Liver (tissue), 3 donors: Measurements from ENCODE around the gene AHDC1.

Experiments used
- FOXA1 ChIP-seq: IDR thresholded peaks from 2 replicates; pipeline ENCODE4 v1.6.1; 2016; ENCODE audit warnings: antibody characterized with exemption
- GABPA ChIP-seq, 2 donors: IDR thresholded peaks in 1 of 2; conservative IDR thresholded peaks in 1 of 2; 2 replicates each; pipeline ENCODE4 v1.6.1; 2016; ENCODE audit warnings: antibody characterized with exemption in 2 of 2, mild to moderate bottlenecking in 1 of 2, moderate library complexity in 1 of 2
- JUND ChIP-seq, 2 donors: IDR thresholded peaks; 2 replicates each; pipeline ENCODE4 v1.6.1; 2016; ENCODE audit warnings: antibody characterized with exemption in 2 of 2
- RAD21 ChIP-seq, 2 donors: IDR thresholded peaks; 2 replicates each; pipeline ENCODE4 v1.6.1; 2016; ENCODE audit warnings: antibody characterized with exemption in 2 of 2, mild to moderate bottlenecking in 2 of 2
- RXRA ChIP-seq, 2 donors: IDR thresholded peaks; 2 replicates each; pipeline ENCODE4 v1.6.1; 2017 to 2018; ENCODE audit warnings: antibody characterized with exemption in 2 of 2, mild to moderate bottlenecking in 1 of 2
- SP1 ChIP-seq: IDR thresholded peaks from 2 replicates; pipeline ENCODE4 v1.6.1; 2018; ENCODE audit warnings: antibody characterized with exemption, mild to moderate bottlenecking
- TAF1 ChIP-seq: conservative IDR thresholded peaks from 2 replicates; pipeline ENCODE4 v1.6.1; 2016; ENCODE audit warnings: antibody characterized with exemption, mild to moderate bottlenecking
- YY1 ChIP-seq: IDR thresholded peaks from 2 replicates; pipeline ENCODE4 v1.6.1; 2016; ENCODE audit warnings: antibody characterized with exemption, mild to moderate bottlenecking
- TF ChIP-seq, protein P1 (sequence below): fragments of 150-350 bp; IDR thresholded peaks from 2 replicates; pipeline ENCODE4 v1.5.1; 2017; ENCODE audit warnings: improper control_type of control experiment, low read depth, low read length; ENCODE audit not compliant: missing input control
- TF ChIP-seq, protein P2 (sequence below): IDR thresholded peaks from 2 replicates; pipeline ENCODE4 v1.6.1; 2016; ENCODE audit warnings: antibody characterized with exemption, mild to moderate bottlenecking
- TF ChIP-seq, protein P3 (sequence below): IDR thresholded peaks from 2 replicates; pipeline ENCODE4 v1.6.1; 2016; ENCODE audit warnings: antibody characterized with exemption
- TF ChIP-seq, protein P4 (sequence below): IDR thresholded peaks from 2 replicates; pipeline ENCODE4 v1.6.1; 2016; ENCODE audit warnings: antibody characterized with exemption
- TF ChIP-seq, protein P5 (sequence below): IDR thresholded peaks from 2 replicates; pipeline ENCODE4 v1.6.1; 2016; ENCODE audit warnings: antibody characterized with exemption
- donor health status: healthy.
- donor health status: healthy.

DNA sequence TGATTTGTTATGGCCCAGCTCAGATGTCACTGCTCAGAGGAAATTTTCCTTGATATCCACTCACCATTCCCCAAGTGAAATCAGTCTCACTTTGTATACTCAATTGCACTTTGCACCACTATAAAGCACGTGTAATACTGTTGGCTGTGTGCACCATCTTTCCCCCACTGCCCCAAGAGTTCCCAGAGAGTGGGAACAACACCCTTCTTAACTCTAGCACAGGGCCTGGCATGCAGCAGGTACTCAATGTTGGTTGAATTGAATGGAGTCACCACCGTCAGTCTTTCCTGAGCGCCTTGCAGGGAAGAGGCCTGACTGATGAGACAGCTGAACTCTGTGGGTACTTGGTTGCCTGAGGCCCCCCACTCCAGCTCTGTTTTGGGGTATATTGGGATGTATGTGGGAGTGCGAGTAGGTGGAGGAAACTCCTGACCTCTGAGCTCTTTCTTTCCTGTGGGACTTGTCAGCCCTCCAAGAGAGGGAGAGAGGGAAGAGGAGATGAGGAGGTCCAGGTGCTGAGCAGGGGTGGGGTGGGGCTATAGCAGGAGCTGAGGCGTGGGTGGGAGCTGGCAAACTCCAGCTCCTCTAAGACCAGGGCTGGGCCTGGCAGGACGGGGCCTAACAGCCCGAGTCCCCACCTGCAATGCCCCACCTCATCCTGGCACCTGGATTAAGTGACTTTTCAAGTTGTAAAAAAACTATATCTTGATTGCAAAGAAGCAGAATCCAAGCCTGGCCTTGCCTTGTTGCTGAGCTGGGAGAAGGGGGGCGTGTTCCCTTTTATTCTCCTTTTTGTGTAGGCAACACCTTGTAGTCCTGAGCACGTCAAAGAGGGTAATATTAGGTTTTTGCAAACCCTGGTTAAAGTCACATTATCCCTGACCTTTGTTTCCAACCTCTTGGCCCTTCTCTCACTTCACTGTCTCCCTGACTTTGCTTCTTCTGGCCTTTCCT is 94.5 kb downstream of the AHDC1 start:
- TF ChIP-seq, protein P1, sequence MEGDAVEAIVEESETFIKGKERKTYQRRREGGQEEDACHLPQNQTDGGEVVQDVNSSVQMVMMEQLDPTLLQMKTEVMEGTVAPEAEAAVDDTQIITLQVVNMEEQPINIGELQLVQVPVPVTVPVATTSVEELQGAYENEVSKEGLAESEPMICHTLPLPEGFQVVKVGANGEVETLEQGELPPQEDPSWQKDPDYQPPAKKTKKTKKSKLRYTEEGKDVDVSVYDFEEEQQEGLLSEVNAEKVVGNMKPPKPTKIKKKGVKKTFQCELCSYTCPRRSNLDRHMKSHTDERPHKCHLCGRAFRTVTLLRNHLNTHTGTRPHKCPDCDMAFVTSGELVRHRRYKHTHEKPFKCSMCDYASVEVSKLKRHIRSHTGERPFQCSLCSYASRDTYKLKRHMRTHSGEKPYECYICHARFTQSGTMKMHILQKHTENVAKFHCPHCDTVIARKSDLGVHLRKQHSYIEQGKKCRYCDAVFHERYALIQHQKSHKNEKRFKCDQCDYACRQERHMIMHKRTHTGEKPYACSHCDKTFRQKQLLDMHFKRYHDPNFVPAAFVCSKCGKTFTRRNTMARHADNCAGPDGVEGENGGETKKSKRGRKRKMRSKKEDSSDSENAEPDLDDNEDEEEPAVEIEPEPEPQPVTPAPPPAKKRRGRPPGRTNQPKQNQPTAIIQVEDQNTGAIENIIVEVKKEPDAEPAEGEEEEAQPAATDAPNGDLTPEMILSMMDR: no peak
- TF ChIP-seq, protein P2, sequence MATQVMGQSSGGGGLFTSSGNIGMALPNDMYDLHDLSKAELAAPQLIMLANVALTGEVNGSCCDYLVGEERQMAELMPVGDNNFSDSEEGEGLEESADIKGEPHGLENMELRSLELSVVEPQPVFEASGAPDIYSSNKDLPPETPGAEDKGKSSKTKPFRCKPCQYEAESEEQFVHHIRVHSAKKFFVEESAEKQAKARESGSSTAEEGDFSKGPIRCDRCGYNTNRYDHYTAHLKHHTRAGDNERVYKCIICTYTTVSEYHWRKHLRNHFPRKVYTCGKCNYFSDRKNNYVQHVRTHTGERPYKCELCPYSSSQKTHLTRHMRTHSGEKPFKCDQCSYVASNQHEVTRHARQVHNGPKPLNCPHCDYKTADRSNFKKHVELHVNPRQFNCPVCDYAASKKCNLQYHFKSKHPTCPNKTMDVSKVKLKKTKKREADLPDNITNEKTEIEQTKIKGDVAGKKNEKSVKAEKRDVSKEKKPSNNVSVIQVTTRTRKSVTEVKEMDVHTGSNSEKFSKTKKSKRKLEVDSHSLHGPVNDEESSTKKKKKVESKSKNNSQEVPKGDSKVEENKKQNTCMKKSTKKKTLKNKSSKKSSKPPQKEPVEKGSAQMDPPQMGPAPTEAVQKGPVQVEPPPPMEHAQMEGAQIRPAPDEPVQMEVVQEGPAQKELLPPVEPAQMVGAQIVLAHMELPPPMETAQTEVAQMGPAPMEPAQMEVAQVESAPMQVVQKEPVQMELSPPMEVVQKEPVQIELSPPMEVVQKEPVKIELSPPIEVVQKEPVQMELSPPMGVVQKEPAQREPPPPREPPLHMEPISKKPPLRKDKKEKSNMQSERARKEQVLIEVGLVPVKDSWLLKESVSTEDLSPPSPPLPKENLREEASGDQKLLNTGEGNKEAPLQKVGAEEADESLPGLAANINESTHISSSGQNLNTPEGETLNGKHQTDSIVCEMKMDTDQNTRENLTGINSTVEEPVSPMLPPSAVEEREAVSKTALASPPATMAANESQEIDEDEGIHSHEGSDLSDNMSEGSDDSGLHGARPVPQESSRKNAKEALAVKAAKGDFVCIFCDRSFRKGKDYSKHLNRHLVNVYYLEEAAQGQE: no peak
- TF ChIP-seq TAF1 (no peak), RXRA (IDR thresholded peaks at IDR 0.05) (no peak), RAD21 (IDR thresholded peaks at IDR 0.05) (no peak), JUND (IDR thresholded peaks at IDR 0.05) (no peak), GABPA (IDR thresholded peaks at IDR 0.05 in 1 of 2, conservative IDR thresholded peaks at IDR 0.05 in 1 of 2) (no peak), FOXA1 (no peak), SP1 (no peak), YY1 (no peak)
- TF ChIP-seq, protein P3, sequence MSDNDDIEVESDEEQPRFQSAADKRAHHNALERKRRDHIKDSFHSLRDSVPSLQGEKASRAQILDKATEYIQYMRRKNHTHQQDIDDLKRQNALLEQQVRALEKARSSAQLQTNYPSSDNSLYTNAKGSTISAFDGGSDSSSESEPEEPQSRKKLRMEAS: no peak
- TF ChIP-seq, protein P4, sequence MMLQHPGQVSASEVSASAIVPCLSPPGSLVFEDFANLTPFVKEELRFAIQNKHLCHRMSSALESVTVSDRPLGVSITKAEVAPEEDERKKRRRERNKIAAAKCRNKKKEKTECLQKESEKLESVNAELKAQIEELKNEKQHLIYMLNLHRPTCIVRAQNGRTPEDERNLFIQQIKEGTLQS: no peak
- TF ChIP-seq, protein P5, sequence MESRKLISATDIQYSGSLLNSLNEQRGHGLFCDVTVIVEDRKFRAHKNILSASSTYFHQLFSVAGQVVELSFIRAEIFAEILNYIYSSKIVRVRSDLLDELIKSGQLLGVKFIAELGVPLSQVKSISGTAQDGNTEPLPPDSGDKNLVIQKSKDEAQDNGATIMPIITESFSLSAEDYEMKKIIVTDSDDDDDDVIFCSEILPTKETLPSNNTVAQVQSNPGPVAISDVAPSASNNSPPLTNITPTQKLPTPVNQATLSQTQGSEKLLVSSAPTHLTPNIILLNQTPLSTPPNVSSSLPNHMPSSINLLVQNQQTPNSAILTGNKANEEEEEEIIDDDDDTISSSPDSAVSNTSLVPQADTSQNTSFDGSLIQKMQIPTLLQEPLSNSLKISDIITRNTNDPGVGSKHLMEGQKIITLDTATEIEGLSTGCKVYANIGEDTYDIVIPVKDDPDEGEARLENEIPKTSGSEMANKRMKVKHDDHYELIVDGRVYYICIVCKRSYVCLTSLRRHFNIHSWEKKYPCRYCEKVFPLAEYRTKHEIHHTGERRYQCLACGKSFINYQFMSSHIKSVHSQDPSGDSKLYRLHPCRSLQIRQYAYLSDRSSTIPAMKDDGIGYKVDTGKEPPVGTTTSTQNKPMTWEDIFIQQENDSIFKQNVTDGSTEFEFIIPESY: no peak
